ENCODE results near the gene CCDC8.
A peak's percentile ranks its signal among the peaks of the same experiment; 100 is the strongest.

Gene CCDC8

DNA sequence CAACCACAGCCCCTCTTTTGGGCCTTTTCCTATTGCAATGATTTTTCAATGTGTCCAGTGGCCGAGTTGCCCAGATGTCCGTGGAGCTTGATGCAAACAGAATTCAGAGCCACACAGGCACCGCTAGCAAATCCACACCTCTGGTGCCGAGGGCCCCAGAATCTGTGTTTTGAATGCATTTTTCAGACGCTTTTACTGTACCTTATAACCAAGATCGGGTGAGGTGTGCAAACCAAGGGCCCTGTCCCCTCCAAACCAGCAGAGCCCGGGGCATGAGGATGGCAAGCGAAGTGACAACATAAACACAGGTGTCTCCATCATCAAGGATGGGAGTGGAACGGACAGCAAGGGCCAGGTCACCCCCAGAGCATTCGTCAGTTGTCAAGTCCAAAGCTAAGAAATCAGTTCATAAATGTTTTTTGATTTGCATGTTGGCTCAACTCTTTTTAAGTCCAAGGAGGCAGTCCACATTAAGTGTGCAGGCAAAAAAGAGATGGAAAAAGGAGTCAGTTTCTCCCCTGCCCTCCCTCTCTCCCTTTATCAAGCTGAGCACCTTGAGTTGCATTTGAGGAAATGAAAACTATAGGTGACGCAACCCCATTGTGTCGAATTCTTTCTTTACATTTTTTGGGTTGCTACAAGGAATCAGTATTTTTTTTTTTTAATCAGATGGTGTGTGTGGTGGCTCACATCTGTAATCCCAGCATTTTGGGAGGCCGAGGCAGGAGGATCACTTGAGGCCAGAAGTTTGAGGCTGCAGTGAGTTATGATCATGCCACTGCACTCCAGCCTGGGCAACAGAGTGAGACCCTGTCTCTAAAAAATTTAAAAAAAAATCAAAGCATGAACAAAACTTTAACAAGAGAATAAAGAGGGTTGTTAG is 2.9 kb downstream of the CCDC8 start:
- H3K4me3 ChIP-seq (ENCODE audit: control insufficient read depth, low read depth, low read length): peak overlapping the region; percentile 63
- TF ChIP-seq, protein P1, sequence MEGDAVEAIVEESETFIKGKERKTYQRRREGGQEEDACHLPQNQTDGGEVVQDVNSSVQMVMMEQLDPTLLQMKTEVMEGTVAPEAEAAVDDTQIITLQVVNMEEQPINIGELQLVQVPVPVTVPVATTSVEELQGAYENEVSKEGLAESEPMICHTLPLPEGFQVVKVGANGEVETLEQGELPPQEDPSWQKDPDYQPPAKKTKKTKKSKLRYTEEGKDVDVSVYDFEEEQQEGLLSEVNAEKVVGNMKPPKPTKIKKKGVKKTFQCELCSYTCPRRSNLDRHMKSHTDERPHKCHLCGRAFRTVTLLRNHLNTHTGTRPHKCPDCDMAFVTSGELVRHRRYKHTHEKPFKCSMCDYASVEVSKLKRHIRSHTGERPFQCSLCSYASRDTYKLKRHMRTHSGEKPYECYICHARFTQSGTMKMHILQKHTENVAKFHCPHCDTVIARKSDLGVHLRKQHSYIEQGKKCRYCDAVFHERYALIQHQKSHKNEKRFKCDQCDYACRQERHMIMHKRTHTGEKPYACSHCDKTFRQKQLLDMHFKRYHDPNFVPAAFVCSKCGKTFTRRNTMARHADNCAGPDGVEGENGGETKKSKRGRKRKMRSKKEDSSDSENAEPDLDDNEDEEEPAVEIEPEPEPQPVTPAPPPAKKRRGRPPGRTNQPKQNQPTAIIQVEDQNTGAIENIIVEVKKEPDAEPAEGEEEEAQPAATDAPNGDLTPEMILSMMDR (conservative IDR thresholded peaks at IDR 0.05; ENCODE audit: control insufficient read depth, insufficient read depth, low read depth, low read length): no peak
- no peak for DNase-seq (ENCODE audit: low read depth)

DNA sequence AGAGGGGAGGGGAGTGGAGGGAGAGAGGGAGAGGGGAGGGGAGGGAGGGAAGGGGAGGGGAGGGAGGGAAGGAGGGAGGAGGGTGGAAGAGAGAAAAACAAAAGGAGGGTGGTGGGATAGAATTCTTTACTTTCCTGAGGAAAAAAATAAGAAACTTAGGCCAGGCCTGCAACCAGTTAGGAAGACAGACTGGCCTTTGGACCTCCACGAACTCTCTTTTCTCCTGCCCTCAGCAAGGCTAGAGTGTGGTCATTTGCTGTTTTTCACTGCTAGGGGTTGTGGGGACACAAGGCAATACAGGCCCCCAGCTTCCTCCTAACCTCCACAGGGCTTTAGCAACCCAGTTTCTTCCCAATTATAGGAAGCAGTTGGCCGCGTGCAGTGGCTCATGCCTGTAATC is 4.2 kb downstream of the CCDC8 start:
- TF ChIP-seq, protein P1 (conservative IDR thresholded peaks at IDR 0.05; ENCODE audit: control insufficient read depth, insufficient read depth, low read depth, low read length): no peak
- no peak for DNase-seq (ENCODE audit: low read depth)
- H3K4me3 ChIP-seq (ENCODE audit: control insufficient read depth, low read depth, low read length): no peak overlapping the region

DNA sequence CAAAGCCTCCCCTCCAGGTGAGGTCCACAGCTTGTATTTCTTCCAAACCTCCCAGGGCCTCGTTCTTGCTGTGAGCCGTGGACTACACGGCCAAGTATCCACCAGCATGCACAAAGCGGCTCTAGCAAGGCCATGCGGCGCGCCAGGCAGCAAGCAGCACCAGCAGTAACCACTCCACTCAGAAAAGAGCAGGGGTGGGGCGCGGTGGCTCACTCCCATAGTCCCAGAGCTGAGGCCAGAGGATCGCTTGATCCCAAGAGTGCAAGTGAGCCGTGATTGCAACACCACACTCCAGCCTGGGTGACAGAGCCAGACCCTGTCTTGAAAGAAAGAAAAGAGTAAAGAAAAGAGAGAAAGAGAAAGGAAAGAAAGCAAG is 4.7 kb downstream of the CCDC8 start:
- peak; percentile 58 for DNase-seq (ENCODE audit: low read depth)
- no peak overlapping the region for H3K4me3 ChIP-seq (ENCODE audit: control insufficient read depth, low read depth, low read length)
- TF ChIP-seq, protein P1 (conservative IDR thresholded peaks at IDR 0.05; ENCODE audit: control insufficient read depth, insufficient read depth, low read depth, low read length): no peak

DNA sequence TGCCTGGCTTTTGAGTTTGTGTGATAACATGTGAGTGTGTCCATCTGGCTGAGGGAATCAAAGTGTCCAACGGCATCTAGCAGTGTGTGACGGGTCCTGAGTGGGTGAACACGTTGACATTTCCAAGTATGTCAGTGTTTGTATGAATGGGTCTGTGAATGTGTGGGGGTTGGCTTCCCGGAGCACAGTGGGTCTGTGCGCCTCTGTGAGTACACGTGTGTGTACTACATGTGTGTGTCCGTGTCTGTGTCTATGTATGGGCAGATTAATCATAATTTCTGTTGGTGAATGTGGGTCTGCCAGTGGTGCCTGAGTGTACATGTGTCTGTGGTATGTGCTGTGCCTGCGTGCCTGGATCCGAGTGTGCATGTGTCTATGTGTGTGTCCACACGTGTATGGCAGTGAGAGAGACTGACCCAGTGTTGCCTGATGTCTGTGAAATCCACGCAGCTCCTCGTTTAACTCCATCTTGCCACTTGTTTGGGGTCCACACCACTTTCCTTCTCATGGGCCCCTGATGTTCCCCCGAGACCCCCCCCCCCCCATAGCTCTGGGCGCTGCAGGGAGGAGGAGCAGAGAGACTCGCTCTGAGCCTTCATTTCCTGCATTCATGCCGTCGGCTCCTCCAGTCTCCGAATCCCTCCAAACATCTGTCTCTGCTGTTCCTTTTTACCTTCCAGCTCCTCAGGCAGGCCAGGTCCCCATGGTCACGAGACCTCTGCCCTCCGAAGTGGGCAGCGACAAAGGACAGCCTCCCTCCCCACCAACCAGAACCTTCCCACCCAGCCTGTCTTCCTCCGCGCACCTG is 5.3 kb downstream of the CCDC8 start:
- H3K4me3 ChIP-seq (ENCODE audit: control insufficient read depth, low read depth, low read length): no peak overlapping the region
- TF ChIP-seq, protein P1 (conservative IDR thresholded peaks at IDR 0.05; ENCODE audit: control insufficient read depth, insufficient read depth, low read depth, low read length): no peak
- no peak for DNase-seq (ENCODE audit: low read depth)

DNA sequence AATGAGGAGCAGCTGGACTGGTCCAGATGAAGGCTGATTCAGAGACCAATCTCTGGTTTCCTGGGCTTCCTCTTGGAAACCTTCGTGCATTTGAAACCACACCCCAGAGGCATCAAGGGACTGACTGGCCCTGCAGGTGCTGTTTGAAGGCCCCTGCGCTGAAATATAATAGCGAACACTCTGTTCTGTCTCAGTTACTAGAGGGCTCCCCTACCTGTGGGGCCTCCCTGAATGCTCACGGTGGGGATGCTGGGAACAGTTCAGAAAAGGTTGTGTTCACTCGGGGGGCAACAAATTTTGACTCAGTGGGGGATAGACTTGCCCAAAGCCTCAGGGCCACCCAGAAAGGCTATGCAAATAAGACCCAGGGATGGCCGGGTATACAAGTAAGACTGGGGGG is 6.4 kb downstream of the CCDC8 start:
- no peak overlapping the region for H3K4me3 ChIP-seq (ENCODE audit: control insufficient read depth, low read depth, low read length)
- DNase-seq (ENCODE audit: low read depth): no peak

DNA sequence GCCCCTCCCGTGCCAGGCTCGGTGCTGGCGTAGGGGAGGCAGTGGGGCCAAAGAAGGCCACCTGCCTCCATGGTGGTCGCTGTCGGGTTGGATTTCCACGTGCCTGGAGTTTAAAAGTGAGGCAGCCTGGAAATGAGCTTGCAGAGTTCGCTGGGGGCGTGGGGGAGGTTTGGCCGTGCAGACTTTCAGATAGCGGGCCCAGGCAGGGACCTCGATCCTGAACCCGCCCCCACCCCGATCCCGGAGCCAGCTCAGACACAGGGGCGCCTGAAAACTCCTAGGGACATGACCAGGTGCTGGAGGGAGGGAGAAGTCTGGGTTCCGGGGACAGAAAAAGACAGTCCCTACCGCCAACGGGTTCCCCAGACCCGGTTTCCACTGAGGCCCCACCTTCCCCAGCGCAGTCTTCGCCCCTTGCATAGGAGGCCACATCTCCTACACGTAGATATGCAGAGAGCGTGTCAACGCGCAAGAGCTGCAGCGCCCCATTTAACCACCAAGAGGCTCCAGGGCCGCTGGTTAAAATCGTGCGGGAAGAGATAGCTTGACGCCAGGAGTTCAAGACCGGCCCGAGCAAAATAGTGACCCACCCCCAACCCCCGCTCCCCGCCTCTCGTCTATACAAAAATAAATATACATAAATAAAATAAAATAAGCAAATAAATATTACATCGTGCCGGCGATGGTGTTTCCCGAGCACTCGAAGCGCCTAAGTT is 8.5 kb downstream of the CCDC8 start:
- DNase-seq (ENCODE audit: low read depth): peak; percentile 53
- TF ChIP-seq, protein P1 (conservative IDR thresholded peaks at IDR 0.05; ENCODE audit: control insufficient read depth, insufficient read depth, low read depth, low read length): peak; percentile 37
- peak overlapping the region; percentile 25 for H3K4me3 ChIP-seq (ENCODE audit: control insufficient read depth, low read depth, low read length)

More for the DNA sequence above, 6.4 kb downstream of the CCDC8 start:
- TF ChIP-seq, protein P1 (conservative IDR thresholded peaks at IDR 0.05; ENCODE audit: control insufficient read depth, insufficient read depth, low read depth, low read length): no peak

Data from fibroblast of mammary gland (primary cell).